ENCODE results near the gene TCF7L1. TPM values are rescaled to one million over a fixed set of nuclear protein-coding genes. Genes with fewer than 3 reads are reported as not detected.

Gene TCF7L1
- total RNA-seq, 4 donors from 2014 or later: 5.6 to 23.2 (median 10.2) TPM

- H3K36me3 ChIP-seq: no peaks in the 10 kb centered on the region
- no peaks in the 10 kb centered on the region for H3K27me3 ChIP-seq
- H3K9me3 ChIP-seq: no peaks in the 10 kb centered on the region
- DNase-seq (ENCODE audit: extremely low spot score): no peak
- TF ChIP-seq CTCF (IDR thresholded peaks at IDR 0.05) (no peak), POLR2A (IDR thresholded peaks at IDR 0.05; ENCODE audit: low read depth) (no peak), POLR2AphosphoS5 (IDR thresholded peaks at IDR 0.05) (no peak), EP300 (IDR thresholded peaks at IDR 0.05) (no peak)
- H3K4me1 ChIP-seq: peaks cover 58 to 70% (median 61%) of the 10 kb centered on the region in 4 donors
- intact Hi-C loops (cut with DNase I): no loop called here
- no peak overlapping the region for H3K4me3 ChIP-seq
- WGBS: 55% methylated on average over 7 of the region's 7 CpGs
- H3K27ac ChIP-seq (replicated peaks in 1 of 4): peak overlapping the region; percentile 44 to 78 (median 61)
Observed at GRCh38 chr2:85257970-85258605, 124.9 kb downstream of the TCF7L1 start.

- intact Hi-C loops (cut with DNase I): no loop called here
- H3K9me3 ChIP-seq: no peaks in the 10 kb centered on the region
- H3K4me3 ChIP-seq: no peak overlapping the region
- peaks cover 53 to 67% (median 61%) of the 10 kb centered on the region in 4 donors for H3K4me1 ChIP-seq
- no peaks in the 10 kb centered on the region for H3K27me3 ChIP-seq
- no peaks in the 10 kb centered on the region for H3K36me3 ChIP-seq
- H3K27ac ChIP-seq (replicated peaks in 1 of 4): peak overlapping the region in 3 of 4 donors; percentile 7 to 78 (median 42)
- WGBS: 84% methylated on average over 11 of the region's 11 CpGs
- no peak for DNase-seq (ENCODE audit: extremely low spot score)
- TF ChIP-seq EP300 (IDR thresholded peaks at IDR 0.05) (no peak), POLR2A (IDR thresholded peaks at IDR 0.05; ENCODE audit: low read depth) (no peak), POLR2AphosphoS5 (IDR thresholded peaks at IDR 0.05) (no peak), CTCF (IDR thresholded peaks at IDR 0.05) (no peak)
Observed at GRCh38 chr2:85259101-85259590, 126.0 kb downstream of the TCF7L1 start.

- H3K27ac ChIP-seq (replicated peaks in 1 of 4): peak overlapping the region in 3 of 4 donors; percentile 7 to 78 (median 42)
- no peak overlapping the region for H3K4me3 ChIP-seq
- no peaks in the 10 kb centered on the region for H3K9me3 ChIP-seq
- DNase-seq (ENCODE audit: extremely low spot score): no peak
- peaks cover 52 to 64% (median 61%) of the 10 kb centered on the region in 4 donors for H3K4me1 ChIP-seq
- TF ChIP-seq EP300 (IDR thresholded peaks at IDR 0.05): no peak
- no peak for TF ChIP-seq POLR2AphosphoS5 (IDR thresholded peaks at IDR 0.05)
- intact Hi-C loops (cut with DNase I): no loop called here
- no peaks in the 10 kb centered on the region for H3K36me3 ChIP-seq
- WGBS: 75% methylated on average over 4 of the region's 4 CpGs
- no peaks in the 10 kb centered on the region for H3K27me3 ChIP-seq
Observed at GRCh38 chr2:85259879-85260278, 126.7 kb downstream of the TCF7L1 start.

DNA sequence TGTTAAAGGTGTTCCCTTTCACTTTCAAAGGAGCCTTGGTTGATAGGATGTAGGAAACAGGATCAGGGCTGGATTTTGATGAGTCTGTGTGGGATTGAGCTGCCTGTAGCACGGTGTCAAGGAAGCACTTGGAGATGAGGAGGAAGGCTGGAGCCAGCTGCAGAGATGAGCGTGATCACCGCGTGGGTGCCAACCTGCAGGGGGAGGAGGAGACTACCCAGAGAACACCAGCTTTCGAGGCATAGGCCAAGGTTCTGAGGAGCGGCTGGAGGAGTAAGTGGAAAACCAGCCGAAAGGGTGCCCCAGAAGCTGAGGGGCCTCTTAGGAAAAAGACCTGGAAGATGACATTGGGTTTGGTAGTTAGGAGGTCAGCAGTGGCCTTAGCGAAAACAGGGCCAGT lies 130.4 kb downstream of the TCF7L1 start:
- Histone ChIP-seq H3K27ac (replicated peaks in 1 of 4) (no peak overlapping the region), H3K9me3 (no peaks in the 10 kb centered on the region), H3K4me3 (no peak overlapping the region), H3K27me3 (no peaks in the 10 kb centered on the region), H3K36me3 (no peaks in the 10 kb centered on the region), H3K4me1 (peaks cover 37 to 47% (median 42%) of the 10 kb centered on the region in 4 donors)
- no peak for DNase-seq (ENCODE audit: extremely low spot score)
- intact Hi-C loops (cut with DNase I): no loop called here
- TF ChIP-seq CTCF (IDR thresholded peaks at IDR 0.05) (no peak), EP300 (IDR thresholded peaks at IDR 0.05) (no peak), POLR2A (IDR thresholded peaks at IDR 0.05; ENCODE audit: low read depth) (no peak), POLR2AphosphoS5 (IDR thresholded peaks at IDR 0.05) (no peak)
- WGBS: 91% methylated on average over 8 of the region's 8 CpGs

GRCh38 chr2:85264471-85264870 lies 131.3 kb downstream of the TCF7L1 start:
- no peaks in the 10 kb centered on the region for H3K27me3 ChIP-seq
- peak overlapping the region in 2 of 4 donors; percentile 25 to 45 for H3K27ac ChIP-seq (replicated peaks in 1 of 4)
- no peak for DNase-seq (ENCODE audit: extremely low spot score)
- H3K36me3 ChIP-seq: no peaks in the 10 kb centered on the region
- intact Hi-C loops (cut with DNase I): no loop called here
- no peak overlapping the region for H3K4me3 ChIP-seq
- TF ChIP-seq CTCF (IDR thresholded peaks at IDR 0.05) (no peak), EP300 (IDR thresholded peaks at IDR 0.05) (no peak), POLR2A (IDR thresholded peaks at IDR 0.05; ENCODE audit: low read depth) (no peak), POLR2AphosphoS5 (IDR thresholded peaks at IDR 0.05) (no peak)
- no peaks in the 10 kb centered on the region for H3K9me3 ChIP-seq
- 83% methylated on average over 3 of the region's 3 CpGs for WGBS
- H3K4me1 ChIP-seq: peaks cover 35 to 41% (median 37%) of the 10 kb centered on the region in 4 donors

Data from esophagus muscularis mucosa (tissue), 4 donors.